ENCODE measurements around the gene IVL.

The IVL gene

GRCh38 chr1:152954436-152954835 lies 46.1 kb downstream of the IVL start:
- DNase-seq = no peak

GRCh38 chr1:152957561-152957960 lies 49.2 kb downstream of the IVL start:
- DNase-seq = no peak

- DNase-seq = no peak
Measured at GRCh38 chr1:152959273-152959672, 50.9 kb downstream of the IVL start.

GRCh38 chr1:152959801-152960451 lies 51.6 kb downstream of the IVL start:
- no peak for DNase-seq

- no peak for DNase-seq
Measured at GRCh38 chr1:152960452-152961044, 52.2 kb downstream of the IVL start.
